HL-60 (cell line): ENCODE data around the gene DLX4.

ENCODE experiments used
- DNase-seq, 2 experiments: peaks; one replicate each; pipeline ENCODE4 v3.0.0-alpha.2; 2010 to 2020; ENCODE audit warnings: low read depth in 1 of 2, low spot score in 1 of 2
- H3K27ac ChIP-seq: fragments of 250-450 bp; sonication (Bioruptor Pico); replicated peaks from 2 replicates; pipeline ENCODE4 v1.5.1; 2020; ENCODE audit warnings: mild to moderate bottlenecking, moderate library complexity
- H3K27me3 ChIP-seq: fragments of 250-450 bp; sonication (Bioruptor Pico); 2 replicates; pipeline ENCODE4 v1.5.1; 2021; ENCODE audit warnings: mild to moderate bottlenecking, moderate library complexity; ENCODE audit not compliant: insufficient read depth, poor library complexity, severe bottlenecking
- H3K4me3 ChIP-seq: replicated peaks from 2 replicates; pipeline ENCODE4 v1.5.1; 2011; ENCODE audit warnings: mild to moderate bottlenecking, control low read depth, low read length; ENCODE audit not compliant: insufficient read depth
- GABPA ChIP-seq: IDR thresholded peaks from 2 replicates; pipeline ENCODE4 v1.6.1; 2012; ENCODE audit warnings: low read depth
- POLR2AphosphoS5 ChIP-seq: IDR thresholded peaks from 2 replicates; pipeline ENCODE4 v1.6.1; 2012; ENCODE audit warnings: low read depth
- SPI1 ChIP-seq: IDR thresholded peaks from 2 replicates; pipeline ENCODE4 v1.6.1; 2012; ENCODE audit warnings: low read depth, mild to moderate bottlenecking, borderline replicate concordance
- TF ChIP-seq, protein P1 (sequence below): IDR thresholded peaks from one replicate; pipeline ENCODE4 v1.5.1; 2011; ENCODE audit warnings: low read length, control low read depth, inconsistent platforms; ENCODE audit not compliant: insufficient read depth
- TF ChIP-seq, protein P2 (sequence below): IDR thresholded peaks from 2 replicates; pipeline ENCODE4 v1.6.1; 2012; ENCODE audit warnings: low read depth; ENCODE audit not compliant: insufficient replicate concordance

DLX4 gene

DNA sequence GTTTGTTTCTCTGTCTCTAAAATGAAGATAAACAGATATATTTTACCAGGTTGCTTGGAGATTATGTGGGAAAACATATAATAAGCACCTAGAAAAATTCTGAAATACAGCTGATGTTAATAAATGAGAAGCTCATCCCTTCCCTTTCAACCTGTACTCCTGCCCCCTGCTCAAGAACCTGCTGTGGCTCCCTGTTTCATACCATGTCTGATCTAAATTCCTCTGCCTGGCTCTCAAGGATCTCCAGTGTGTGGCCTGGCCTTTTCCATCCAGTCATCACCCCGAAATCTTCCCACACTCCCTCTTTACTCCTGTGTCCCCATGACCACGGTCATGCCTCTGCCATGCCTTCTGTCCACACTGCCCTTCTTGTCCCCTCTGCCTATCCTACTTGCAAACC is 19.4 kb upstream of the DLX4 start:
- Histone ChIP-seq H3K4me3 (no peak overlapping the region), H3K27ac (no peak overlapping the region), H3K27me3 (peaks cover 9% of the 10 kb centered on the region)
- no peak for DNase-seq
- no peak for TF ChIP-seq GABPA
- TF ChIP-seq, protein P1, sequence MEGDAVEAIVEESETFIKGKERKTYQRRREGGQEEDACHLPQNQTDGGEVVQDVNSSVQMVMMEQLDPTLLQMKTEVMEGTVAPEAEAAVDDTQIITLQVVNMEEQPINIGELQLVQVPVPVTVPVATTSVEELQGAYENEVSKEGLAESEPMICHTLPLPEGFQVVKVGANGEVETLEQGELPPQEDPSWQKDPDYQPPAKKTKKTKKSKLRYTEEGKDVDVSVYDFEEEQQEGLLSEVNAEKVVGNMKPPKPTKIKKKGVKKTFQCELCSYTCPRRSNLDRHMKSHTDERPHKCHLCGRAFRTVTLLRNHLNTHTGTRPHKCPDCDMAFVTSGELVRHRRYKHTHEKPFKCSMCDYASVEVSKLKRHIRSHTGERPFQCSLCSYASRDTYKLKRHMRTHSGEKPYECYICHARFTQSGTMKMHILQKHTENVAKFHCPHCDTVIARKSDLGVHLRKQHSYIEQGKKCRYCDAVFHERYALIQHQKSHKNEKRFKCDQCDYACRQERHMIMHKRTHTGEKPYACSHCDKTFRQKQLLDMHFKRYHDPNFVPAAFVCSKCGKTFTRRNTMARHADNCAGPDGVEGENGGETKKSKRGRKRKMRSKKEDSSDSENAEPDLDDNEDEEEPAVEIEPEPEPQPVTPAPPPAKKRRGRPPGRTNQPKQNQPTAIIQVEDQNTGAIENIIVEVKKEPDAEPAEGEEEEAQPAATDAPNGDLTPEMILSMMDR: no peak
- no peak for TF ChIP-seq SPI1
- TF ChIP-seq, protein P2, sequence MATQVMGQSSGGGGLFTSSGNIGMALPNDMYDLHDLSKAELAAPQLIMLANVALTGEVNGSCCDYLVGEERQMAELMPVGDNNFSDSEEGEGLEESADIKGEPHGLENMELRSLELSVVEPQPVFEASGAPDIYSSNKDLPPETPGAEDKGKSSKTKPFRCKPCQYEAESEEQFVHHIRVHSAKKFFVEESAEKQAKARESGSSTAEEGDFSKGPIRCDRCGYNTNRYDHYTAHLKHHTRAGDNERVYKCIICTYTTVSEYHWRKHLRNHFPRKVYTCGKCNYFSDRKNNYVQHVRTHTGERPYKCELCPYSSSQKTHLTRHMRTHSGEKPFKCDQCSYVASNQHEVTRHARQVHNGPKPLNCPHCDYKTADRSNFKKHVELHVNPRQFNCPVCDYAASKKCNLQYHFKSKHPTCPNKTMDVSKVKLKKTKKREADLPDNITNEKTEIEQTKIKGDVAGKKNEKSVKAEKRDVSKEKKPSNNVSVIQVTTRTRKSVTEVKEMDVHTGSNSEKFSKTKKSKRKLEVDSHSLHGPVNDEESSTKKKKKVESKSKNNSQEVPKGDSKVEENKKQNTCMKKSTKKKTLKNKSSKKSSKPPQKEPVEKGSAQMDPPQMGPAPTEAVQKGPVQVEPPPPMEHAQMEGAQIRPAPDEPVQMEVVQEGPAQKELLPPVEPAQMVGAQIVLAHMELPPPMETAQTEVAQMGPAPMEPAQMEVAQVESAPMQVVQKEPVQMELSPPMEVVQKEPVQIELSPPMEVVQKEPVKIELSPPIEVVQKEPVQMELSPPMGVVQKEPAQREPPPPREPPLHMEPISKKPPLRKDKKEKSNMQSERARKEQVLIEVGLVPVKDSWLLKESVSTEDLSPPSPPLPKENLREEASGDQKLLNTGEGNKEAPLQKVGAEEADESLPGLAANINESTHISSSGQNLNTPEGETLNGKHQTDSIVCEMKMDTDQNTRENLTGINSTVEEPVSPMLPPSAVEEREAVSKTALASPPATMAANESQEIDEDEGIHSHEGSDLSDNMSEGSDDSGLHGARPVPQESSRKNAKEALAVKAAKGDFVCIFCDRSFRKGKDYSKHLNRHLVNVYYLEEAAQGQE: no peak
- no peak for TF ChIP-seq POLR2AphosphoS5

DNA sequence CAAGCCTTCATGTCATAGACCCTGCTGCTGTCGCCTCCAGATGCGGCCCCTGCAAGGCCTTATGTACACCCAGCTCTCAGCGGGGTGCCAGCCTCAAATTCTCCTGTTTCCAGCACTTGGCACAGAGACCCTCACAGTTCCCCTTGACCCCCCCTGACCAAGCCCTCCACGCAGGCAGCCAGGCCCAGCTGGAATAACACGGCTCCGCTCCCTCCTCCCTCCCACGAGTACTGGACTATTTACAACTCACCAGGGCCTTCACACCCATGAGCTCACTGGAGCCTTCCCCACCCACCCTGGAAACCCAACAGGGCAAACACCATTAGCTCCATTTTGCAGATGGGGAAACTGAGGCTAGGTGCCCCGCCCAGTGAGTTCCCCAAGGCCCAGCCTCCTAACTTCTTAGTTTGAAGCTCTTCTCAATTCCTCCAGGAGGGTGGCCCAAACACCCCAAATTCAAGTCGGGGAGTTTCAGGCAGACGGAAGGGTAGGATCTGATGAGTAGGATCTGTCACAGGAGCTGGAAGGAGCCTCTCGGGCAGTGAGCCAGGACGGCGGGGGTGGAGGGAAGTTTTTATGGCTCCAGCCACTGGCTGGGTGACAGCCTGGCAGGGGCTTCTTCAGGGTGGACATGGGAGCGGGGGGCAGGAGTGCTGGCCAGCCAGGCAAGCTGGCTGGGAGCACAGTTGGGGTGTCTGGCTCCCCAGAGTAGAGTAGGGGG is 17.5 kb upstream of the DLX4 start:
- TF ChIP-seq SPI1 (no peak), GABPA (no peak), POLR2AphosphoS5 (no peak)
- TF ChIP-seq, protein P1: no peak
- TF ChIP-seq, protein P2: no peak
- Histone ChIP-seq H3K4me3 (no peak overlapping the region), H3K27ac (no peak overlapping the region), H3K27me3 (peaks cover 9% of the 10 kb centered on the region)
- DNase-seq: no peak

DNA sequence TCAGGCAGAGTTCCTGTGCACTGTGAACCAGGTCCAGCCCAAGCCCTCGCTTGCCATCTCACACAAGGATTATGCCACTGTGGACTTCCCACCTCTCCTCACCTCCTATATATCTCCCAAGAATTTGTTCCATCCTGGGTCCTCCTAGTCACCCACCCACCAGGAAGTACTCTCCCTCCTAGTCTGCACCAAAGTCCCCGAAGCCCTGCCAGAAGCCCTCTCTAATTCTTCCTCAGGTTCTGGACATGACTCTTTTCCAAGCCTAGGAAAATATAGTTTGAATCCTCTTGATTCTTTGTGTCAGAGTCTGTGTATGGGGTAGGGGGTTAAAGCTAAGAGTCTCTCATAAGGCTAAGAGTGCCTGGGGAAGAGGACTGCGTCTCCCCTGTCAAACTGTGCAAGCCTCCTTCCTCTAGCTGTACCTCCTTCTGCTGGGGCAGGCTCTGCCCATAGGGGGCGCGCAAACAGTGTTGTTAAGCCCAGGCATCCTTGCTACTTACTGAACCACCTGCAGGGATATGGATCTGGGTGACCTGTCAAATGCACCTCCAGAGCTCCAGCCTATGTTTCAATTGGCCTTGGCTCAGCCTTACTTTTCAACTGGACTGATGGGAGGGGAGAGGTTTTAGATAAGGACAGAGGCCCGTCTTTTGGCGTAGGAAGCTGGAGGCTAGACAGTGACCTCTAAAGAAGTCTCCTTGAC is 16.6 kb upstream of the DLX4 start:
- Histone ChIP-seq H3K27me3 (peaks cover 9% of the 10 kb centered on the region), H3K27ac (no peak overlapping the region), H3K4me3 (no peak overlapping the region)
- TF ChIP-seq, protein P1: peak; percentile 93
- TF ChIP-seq GABPA: no peak
- peak; percentile 54 to 84 for DNase-seq
